GM23338 (cell line): ENCODE measurements around the gene VAPA. TPM values are rescaled to one million over a fixed set of nuclear protein-coding genes. Genes with fewer than 3 reads are reported as not detected.

Source experiments
- ATAC-seq: fragments of 200-7000 bp; cut with Tn5 transposase; 3 replicates; pipeline ENCODE4 v1.9.1; 2020
- DNase-seq: peaks from one replicate; pipeline ENCODE4 v3.0.0-alpha.2; 2015; ENCODE audit warnings: low spot score
- H2AFZ ChIP-seq: fragments of 200-600 bp; sonication (generic); 2 replicates; pipeline ENCODE4 v1.8.0; 2016; ENCODE audit warnings: antibody characterized with exemption, mild to moderate bottlenecking, moderate library complexity
- H3F3A ChIP-seq: fragments of 200-600 bp; sonication (generic); replicated peaks from 2 replicates; pipeline ENCODE4 v1.8.0; 2017; ENCODE audit warnings: antibody characterized with exemption, mixed run types, low read depth
- H3K27ac ChIP-seq: fragments of 200-600 bp; sonication (generic); 2 replicates; pipeline ENCODE4 v1.6.1; 2016; ENCODE audit warnings: low read depth
- H3K27me3 ChIP-seq: fragments of 200-600 bp; sonication (generic); 2 replicates; pipeline ENCODE4 v1.8.0; 2016; ENCODE audit warnings: mild to moderate bottlenecking, mixed run types, moderate library complexity; ENCODE audit not compliant: insufficient read depth
- H3K36me3 ChIP-seq: fragments of 200-600 bp; sonication (generic); 2 replicates; pipeline ENCODE4 v1.8.0; 2016; ENCODE audit warnings: mild to moderate bottlenecking; ENCODE audit not compliant: insufficient read depth
- H3K4me1 ChIP-seq: fragments of 200-600 bp; sonication (generic); 2 replicates; pipeline ENCODE4 v1.8.0; 2016; ENCODE audit warnings: mild to moderate bottlenecking, moderate library complexity; ENCODE audit not compliant: insufficient read depth
- H3K4me2 ChIP-seq: fragments of 200-600 bp; sonication (generic); 2 replicates; pipeline ENCODE4 v1.7.1; 2017; ENCODE audit warnings: mixed run types
- H3K4me3 ChIP-seq: fragments of 200-600 bp; sonication (generic); 2 replicates; pipeline ENCODE4 v1.6.1; 2016; ENCODE audit warnings: mixed run types
- H3K79me2 ChIP-seq: fragments of 200-600 bp; sonication (generic); replicated peaks from 2 replicates; pipeline ENCODE4 v1.8.0; 2017; ENCODE audit warnings: mild to moderate bottlenecking; ENCODE audit not compliant: insufficient read depth
- H3K9me2 ChIP-seq: fragments of 200-600 bp; sonication (generic); 2 replicates; pipeline ENCODE4 v1.8.0; 2017; ENCODE audit not compliant: insufficient read depth
- H4K20me1 ChIP-seq: fragments of 200-600 bp; sonication (generic); replicated peaks from 2 replicates; pipeline ENCODE4 v1.8.0; 2017; ENCODE audit warnings: mild to moderate bottlenecking; ENCODE audit not compliant: insufficient read depth
- H3K27ac Mint-ChIP-seq: 2 replicates; pipeline ENCODE4 v1.8.0; 2020; ENCODE audit warnings: inconsistent platforms, mild to moderate bottlenecking, moderate library complexity, mixed read lengths
- H3K27me3 Mint-ChIP-seq: 3 replicates; pipeline ENCODE4 v1.8.0; 2022; ENCODE audit warnings: low read depth, mild to moderate bottlenecking, moderate library complexity, mixed read lengths, inconsistent platforms; ENCODE audit not compliant: insufficient read depth, poor library complexity
- H3K36me3 Mint-ChIP-seq: 3 replicates; pipeline ENCODE4 v1.8.0; 2021; ENCODE audit warnings: low read depth, mild to moderate bottlenecking, inconsistent platforms, moderate library complexity, mixed read lengths
- H3K4me1 Mint-ChIP-seq: 3 replicates; pipeline ENCODE4 v1.8.0; 2020; ENCODE audit warnings: mild to moderate bottlenecking, inconsistent platforms, mixed read lengths
- H3K4me3 Mint-ChIP-seq: 3 replicates; pipeline ENCODE4 v1.8.0; 2021; ENCODE audit warnings: moderate library complexity, mild to moderate bottlenecking, inconsistent platforms, mixed read lengths
- H3K9me3 Mint-ChIP-seq: 3 replicates; pipeline ENCODE4 v1.8.0; 2020; ENCODE audit warnings: moderate library complexity, mild to moderate bottlenecking, inconsistent platforms, mixed read lengths
- CREB1 ChIP-seq: fragments of 250-450 bp; sonication (Bioruptor Pico); IDR thresholded peaks from 2 replicates; pipeline ENCODE4 v1.5.0; 2020; ENCODE audit warnings: low read depth, mild to moderate bottlenecking, moderate library complexity
- EZH2phosphoT487 ChIP-seq: fragments of 200-600 bp; sonication (generic); IDR thresholded peaks from one replicate; pipeline ENCODE4 v1.8.1; 2018; ENCODE audit warnings: antibody characterized with exemption; ENCODE audit not compliant: unreplicated experiment
- NANOG ChIP-seq: IDR thresholded peaks from 2 replicates; pipeline ENCODE4 v1.6.1; 2016; ENCODE audit warnings: antibody characterized with exemption, borderline replicate concordance
- POLR2AphosphoS5 ChIP-seq: IDR thresholded peaks from 2 replicates; pipeline ENCODE4 v1.6.1; 2016; ENCODE audit warnings: antibody characterized with exemption, low read depth
- STAT1 ChIP-seq: IDR thresholded peaks from one replicate; pipeline ENCODE4 v1.6.1; 2016; ENCODE audit warnings: antibody characterized with exemption; ENCODE audit not compliant: unreplicated experiment
- ZNF114 ChIP-seq: fragments of 250-450 bp; sonication (Bioruptor Pico); IDR thresholded peaks from 2 replicates; pipeline ENCODE4 v1.5.0; 2020; ENCODE audit warnings: mild to moderate bottlenecking, moderate library complexity
- ZNF331 ChIP-seq: fragments of 250-450 bp; sonication (Bioruptor Pico); IDR thresholded peaks from 2 replicates; pipeline ENCODE4 v1.5.0; 2020; ENCODE audit warnings: low read depth, mild to moderate bottlenecking, moderate library complexity
- polyA plus RNA-seq: library from polyadenylated mRNA; unstranded; fragments of >200 nt; fragmentation: Nextera tagmentation; extraction: Ambion mirVana; gene quantifications from 2 replicates; pipeline ENCODE4 v1.2.1, GENCODE V29; 2016
- total RNA-seq: library from RNA; depleted of rRNA; stranded (reverse); fragments of >200 nt; shearing (Covaris generic); gene quantifications from 2 replicates; pipeline ENCODE4 v1.2.3, GENCODE V29; 2014
- TF ChIP-seq, protein P1 (sequence below), 2 experiments: fragments of 200-600 bp in 1 of 2; sonication (generic) in 1 of 2; conservative IDR thresholded peaks; 2 replicates each; pipeline versions ENCODE4 v1.5.1 to v1.6.1; 2016 to 2017; ENCODE audit warnings: antibody characterized with exemption in 2 of 2, low read depth in 2 of 2, mild to moderate bottlenecking in 2 of 2, moderate library complexity in 1 of 2
- TF ChIP-seq, protein P2 (sequence below): fragments of 250-450 bp; sonication (Bioruptor Pico); IDR thresholded peaks from 2 replicates; pipeline ENCODE4 v1.5.0; 2020; ENCODE audit warnings: mild to moderate bottlenecking, moderate library complexity
- TF ChIP-seq, protein P3 (sequence below): IDR thresholded peaks from one replicate; pipeline ENCODE4 v1.6.1; 2018; ENCODE audit warnings: antibody characterized with exemption; ENCODE audit not compliant: unreplicated experiment

The VAPA gene
- total and polyA plus RNA-seq, 2 experiments from 2014 or later, result 162 to 178 TPM

DNA sequence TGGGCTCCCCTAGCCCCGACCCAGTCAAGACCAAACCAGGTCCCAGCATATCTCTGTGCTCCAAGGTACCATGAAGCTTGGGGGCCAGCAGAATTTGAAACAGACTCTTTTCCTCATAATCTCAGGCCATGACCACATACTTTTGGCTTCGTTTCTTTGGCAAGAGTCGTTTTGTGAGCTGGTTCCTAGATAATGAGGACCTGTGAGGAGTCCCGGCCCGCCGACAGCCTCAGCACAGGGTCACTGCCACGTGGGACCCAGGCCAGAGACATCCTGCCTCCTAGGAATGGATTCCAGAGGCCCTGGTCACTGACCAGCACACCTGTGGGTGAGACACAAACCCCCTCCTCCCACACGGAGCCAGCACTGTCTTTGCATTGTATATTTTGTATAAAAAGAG, 73.5 kb downstream of the VAPA start:
- Histone ChIP-seq H3K9me2 (no peaks in the 10 kb centered on the region; the same call in 1 of the 2 replicates), H3K4me2 (no peak overlapping the region), H3K79me2 (no peaks in the 10 kb centered on the region), H3K27me3 (no peaks in the 10 kb centered on the region), H3K36me3 (no peaks in the 10 kb centered on the region; the same call in 1 of the 2 replicates), H4K20me1 (no peaks in the 10 kb centered on the region), H3F3A (no peaks in the 10 kb centered on the region), H2AFZ (peak overlapping the region; percentile 75), H3K4me1 (no peaks in the 10 kb centered on the region), H3K27ac (no peak overlapping the region), H3K4me3 (no peak overlapping the region)
- no peak for TF ChIP-seq EZH2phosphoT487
- no peak for TF ChIP-seq NANOG
- TF ChIP-seq CREB1 (CRISPR knock-in tag), result no peak
- no peak; the same call in 2 of the 3 replicates for ATAC-seq
- Mint-ChIP-seq H3K4me1 (no peaks in the 10 kb centered on the region), H3K4me3 (no peak overlapping the region), H3K27me3 (peaks cover 5% of the 10 kb centered on the region), H3K27ac (no peak overlapping the region), H3K36me3 (no peaks in the 10 kb centered on the region; the same call in 1 of the 3 replicates), H3K9me3 (peaks cover 9% of the 10 kb centered on the region)
- DNase-seq, result no peak

DNA sequence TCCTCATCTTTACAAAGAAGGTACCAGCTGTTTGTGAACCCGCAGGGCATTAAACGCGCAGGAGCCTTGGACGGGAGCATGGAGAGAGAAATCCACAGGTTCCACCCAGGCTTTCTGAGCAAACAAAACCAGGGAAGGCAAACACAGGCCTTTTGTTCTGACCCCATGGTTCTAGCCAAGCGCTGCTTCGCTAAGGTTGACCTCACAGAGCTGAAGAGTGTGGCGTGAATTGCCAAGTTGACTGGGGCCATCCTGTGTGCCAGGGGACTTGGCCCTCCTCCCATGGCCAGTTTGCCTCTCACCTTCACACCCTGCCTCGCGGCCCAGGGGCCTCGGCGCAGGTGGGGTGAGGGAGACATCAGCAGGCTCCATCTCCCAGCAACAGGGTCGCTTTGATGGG, 74.1 kb downstream of the VAPA start:
- Histone ChIP-seq H4K20me1 (no peaks in the 10 kb centered on the region), H3F3A (no peaks in the 10 kb centered on the region), H2AFZ (peak overlapping the region; percentile 75), H3K36me3 (no peaks in the 10 kb centered on the region; the same call in 1 of the 2 replicates), H3K27me3 (no peaks in the 10 kb centered on the region), H3K4me2 (no peak overlapping the region), H3K4me1 (no peaks in the 10 kb centered on the region), H3K79me2 (no peaks in the 10 kb centered on the region), H3K27ac (no peak overlapping the region), H3K9me2 (no peaks in the 10 kb centered on the region; the same call in 1 of the 2 replicates), H3K4me3 (no peak overlapping the region)
- H3K4me1 Mint-ChIP-seq, result no peaks in the 10 kb centered on the region
- ATAC-seq, result peak; percentile 27; the same call in 2 of the 3 replicates
- no peaks in the 10 kb centered on the region; the same call in 1 of the 3 replicates for H3K36me3 Mint-ChIP-seq
- no peak overlapping the region for H3K4me3 Mint-ChIP-seq
- H3K27ac Mint-ChIP-seq, result no peak overlapping the region
- peaks cover 5% of the 10 kb centered on the region for H3K9me3 Mint-ChIP-seq
- no peak for DNase-seq
- H3K27me3 Mint-ChIP-seq, result peaks cover 5% of the 10 kb centered on the region
- TF ChIP-seq, protein P1, sequence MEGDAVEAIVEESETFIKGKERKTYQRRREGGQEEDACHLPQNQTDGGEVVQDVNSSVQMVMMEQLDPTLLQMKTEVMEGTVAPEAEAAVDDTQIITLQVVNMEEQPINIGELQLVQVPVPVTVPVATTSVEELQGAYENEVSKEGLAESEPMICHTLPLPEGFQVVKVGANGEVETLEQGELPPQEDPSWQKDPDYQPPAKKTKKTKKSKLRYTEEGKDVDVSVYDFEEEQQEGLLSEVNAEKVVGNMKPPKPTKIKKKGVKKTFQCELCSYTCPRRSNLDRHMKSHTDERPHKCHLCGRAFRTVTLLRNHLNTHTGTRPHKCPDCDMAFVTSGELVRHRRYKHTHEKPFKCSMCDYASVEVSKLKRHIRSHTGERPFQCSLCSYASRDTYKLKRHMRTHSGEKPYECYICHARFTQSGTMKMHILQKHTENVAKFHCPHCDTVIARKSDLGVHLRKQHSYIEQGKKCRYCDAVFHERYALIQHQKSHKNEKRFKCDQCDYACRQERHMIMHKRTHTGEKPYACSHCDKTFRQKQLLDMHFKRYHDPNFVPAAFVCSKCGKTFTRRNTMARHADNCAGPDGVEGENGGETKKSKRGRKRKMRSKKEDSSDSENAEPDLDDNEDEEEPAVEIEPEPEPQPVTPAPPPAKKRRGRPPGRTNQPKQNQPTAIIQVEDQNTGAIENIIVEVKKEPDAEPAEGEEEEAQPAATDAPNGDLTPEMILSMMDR (conservative IDR thresholded peaks at IDR 0.05; ENCODE audit: low read depth in 2 of 2), result no peak
- TF ChIP-seq CREB1 (CRISPR knock-in tag) (no peak), EZH2phosphoT487 (no peak), NANOG (no peak), ZNF331 (CRISPR knock-in tag) (no peak), STAT1 (no peak), ZNF114 (CRISPR knock-in tag) (no peak), POLR2AphosphoS5 (no peak)
- TF ChIP-seq, protein P2, sequence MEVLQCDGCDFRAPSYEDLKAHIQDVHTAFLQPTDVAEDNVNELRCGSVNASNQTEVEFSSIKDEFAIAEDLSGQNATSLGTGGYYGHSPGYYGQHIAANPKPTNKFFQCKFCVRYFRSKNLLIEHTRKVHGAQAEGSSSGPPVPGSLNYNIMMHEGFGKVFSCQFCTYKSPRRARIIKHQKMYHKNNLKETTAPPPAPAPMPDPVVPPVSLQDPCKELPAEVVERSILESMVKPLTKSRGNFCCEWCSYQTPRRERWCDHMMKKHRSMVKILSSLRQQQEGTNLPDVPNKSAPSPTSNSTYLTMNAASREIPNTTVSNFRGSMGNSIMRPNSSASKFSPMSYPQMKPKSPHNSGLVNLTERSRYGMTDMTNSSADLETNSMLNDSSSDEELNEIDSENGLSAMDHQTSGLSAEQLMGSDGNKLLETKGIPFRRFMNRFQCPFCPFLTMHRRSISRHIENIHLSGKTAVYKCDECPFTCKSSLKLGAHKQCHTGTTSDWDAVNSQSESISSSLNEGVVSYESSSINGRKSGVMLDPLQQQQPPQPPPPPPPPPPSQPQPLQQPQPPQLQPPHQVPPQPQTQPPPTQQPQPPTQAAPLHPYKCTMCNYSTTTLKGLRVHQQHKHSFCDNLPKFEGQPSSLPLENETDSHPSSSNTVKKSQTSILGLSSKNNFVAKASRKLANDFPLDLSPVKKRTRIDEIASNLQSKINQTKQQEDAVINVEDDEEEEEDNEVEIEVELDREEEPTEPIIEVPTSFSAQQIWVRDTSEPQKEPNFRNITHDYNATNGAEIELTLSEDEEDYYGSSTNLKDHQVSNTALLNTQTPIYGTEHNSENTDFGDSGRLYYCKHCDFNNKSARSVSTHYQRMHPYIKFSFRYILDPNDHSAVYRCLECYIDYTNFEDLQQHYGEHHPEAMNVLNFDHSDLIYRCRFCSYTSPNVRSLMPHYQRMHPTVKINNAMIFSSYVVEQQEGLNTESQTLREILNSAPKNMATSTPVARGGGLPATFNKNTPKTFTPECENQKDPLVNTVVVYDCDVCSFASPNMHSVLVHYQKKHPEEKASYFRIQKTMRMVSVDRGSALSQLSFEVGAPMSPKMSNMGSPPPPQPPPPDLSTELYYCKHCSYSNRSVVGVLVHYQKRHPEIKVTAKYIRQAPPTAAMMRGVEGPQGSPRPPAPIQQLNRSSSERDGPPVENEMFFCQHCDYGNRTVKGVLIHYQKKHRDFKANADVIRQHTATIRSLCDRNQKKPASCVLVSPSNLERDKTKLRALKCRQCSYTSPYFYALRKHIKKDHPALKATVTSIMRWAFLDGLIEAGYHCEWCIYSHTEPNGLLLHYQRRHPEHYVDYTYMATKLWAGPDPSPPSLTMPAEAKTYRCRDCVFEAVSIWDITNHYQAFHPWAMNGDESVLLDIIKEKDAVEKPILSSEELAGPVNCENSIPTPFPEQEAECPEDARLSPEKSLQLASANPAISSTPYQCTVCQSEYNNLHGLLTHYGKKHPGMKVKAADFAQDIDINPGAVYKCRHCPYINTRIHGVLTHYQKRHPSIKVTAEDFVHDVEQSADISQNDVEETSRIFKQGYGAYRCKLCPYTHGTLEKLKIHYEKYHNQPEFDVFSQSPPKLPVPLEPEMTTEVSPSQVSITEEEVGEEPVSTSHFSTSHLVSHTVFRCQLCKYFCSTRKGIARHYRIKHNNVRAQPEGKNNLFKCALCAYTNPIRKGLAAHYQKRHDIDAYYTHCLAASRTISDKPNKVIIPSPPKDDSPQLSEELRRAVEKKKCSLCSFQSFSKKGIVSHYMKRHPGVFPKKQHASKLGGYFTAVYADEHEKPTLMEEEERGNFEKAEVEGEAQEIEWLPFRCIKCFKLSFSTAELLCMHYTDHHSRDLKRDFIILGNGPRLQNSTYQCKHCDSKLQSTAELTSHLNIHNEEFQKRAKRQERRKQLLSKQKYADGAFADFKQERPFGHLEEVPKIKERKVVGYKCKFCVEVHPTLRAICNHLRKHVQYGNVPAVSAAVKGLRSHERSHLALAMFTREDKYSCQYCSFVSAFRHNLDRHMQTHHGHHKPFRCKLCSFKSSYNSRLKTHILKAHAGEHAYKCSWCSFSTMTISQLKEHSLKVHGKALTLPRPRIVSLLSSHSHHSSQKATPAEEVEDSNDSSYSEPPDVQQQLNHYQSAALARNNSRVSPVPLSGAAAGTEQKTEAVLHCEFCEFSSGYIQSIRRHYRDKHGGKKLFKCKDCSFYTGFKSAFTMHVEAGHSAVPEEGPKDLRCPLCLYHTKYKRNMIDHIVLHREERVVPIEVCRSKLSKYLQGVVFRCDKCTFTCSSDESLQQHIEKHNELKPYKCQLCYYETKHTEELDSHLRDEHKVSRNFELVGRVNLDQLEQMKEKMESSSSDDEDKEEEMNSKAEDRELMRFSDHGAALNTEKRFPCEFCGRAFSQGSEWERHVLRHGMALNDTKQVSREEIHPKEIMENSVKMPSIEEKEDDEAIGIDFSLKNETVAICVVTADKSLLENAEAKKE (CRISPR knock-in tag), result no peak
- TF ChIP-seq, protein P3, sequence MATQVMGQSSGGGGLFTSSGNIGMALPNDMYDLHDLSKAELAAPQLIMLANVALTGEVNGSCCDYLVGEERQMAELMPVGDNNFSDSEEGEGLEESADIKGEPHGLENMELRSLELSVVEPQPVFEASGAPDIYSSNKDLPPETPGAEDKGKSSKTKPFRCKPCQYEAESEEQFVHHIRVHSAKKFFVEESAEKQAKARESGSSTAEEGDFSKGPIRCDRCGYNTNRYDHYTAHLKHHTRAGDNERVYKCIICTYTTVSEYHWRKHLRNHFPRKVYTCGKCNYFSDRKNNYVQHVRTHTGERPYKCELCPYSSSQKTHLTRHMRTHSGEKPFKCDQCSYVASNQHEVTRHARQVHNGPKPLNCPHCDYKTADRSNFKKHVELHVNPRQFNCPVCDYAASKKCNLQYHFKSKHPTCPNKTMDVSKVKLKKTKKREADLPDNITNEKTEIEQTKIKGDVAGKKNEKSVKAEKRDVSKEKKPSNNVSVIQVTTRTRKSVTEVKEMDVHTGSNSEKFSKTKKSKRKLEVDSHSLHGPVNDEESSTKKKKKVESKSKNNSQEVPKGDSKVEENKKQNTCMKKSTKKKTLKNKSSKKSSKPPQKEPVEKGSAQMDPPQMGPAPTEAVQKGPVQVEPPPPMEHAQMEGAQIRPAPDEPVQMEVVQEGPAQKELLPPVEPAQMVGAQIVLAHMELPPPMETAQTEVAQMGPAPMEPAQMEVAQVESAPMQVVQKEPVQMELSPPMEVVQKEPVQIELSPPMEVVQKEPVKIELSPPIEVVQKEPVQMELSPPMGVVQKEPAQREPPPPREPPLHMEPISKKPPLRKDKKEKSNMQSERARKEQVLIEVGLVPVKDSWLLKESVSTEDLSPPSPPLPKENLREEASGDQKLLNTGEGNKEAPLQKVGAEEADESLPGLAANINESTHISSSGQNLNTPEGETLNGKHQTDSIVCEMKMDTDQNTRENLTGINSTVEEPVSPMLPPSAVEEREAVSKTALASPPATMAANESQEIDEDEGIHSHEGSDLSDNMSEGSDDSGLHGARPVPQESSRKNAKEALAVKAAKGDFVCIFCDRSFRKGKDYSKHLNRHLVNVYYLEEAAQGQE, result no peak
